GM23338 (cell line): ENCODE data around the gene TRIM24.

ENCODE experiments used
- CREB1 ChIP-seq: fragments of 250-450 bp; sonication (Bioruptor Pico); IDR thresholded peaks from 2 replicates; pipeline ENCODE4 v1.5.0; 2020; ENCODE audit warnings: low read depth, mild to moderate bottlenecking, moderate library complexity
- CTCF ChIP-seq, 2 experiments: fragments of 200-600 bp in 1 of 2; sonication (generic) in 1 of 2; conservative IDR thresholded peaks; 2 replicates each; pipeline versions ENCODE4 v1.5.1 to v1.6.1; 2016 to 2017; ENCODE audit warnings: antibody characterized with exemption in 2 of 2, low read depth in 2 of 2, mild to moderate bottlenecking in 2 of 2, moderate library complexity in 1 of 2
- ETS1 ChIP-seq: IDR thresholded peaks from 2 replicates; pipeline ENCODE4 v1.6.1; 2016; ENCODE audit warnings: antibody characterized with exemption
- EZH2 ChIP-seq: fragments of 200-600 bp; sonication (generic); IDR thresholded peaks from one replicate; pipeline ENCODE4 v1.8.0; 2017; ENCODE audit warnings: antibody characterized with exemption, mild to moderate bottlenecking, low read depth; ENCODE audit not compliant: unreplicated experiment
- EZH2phosphoT487 ChIP-seq: fragments of 200-600 bp; sonication (generic); IDR thresholded peaks from one replicate; pipeline ENCODE4 v1.8.1; 2018; ENCODE audit warnings: antibody characterized with exemption; ENCODE audit not compliant: unreplicated experiment
- JUNB ChIP-seq: IDR thresholded peaks from one replicate; pipeline ENCODE4 v1.6.1; 2016; ENCODE audit warnings: antibody characterized with exemption; ENCODE audit not compliant: unreplicated experiment
- NANOG ChIP-seq: IDR thresholded peaks from 2 replicates; pipeline ENCODE4 v1.6.1; 2016; ENCODE audit warnings: antibody characterized with exemption, borderline replicate concordance
- POLR2AphosphoS5 ChIP-seq: IDR thresholded peaks from 2 replicates; pipeline ENCODE4 v1.6.1; 2016; ENCODE audit warnings: antibody characterized with exemption, low read depth
- REST ChIP-seq: IDR thresholded peaks from one replicate; pipeline ENCODE4 v1.6.1; 2018; ENCODE audit warnings: antibody characterized with exemption; ENCODE audit not compliant: unreplicated experiment
- ZNF114 ChIP-seq: fragments of 250-450 bp; sonication (Bioruptor Pico); IDR thresholded peaks from 2 replicates; pipeline ENCODE4 v1.5.0; 2020; ENCODE audit warnings: mild to moderate bottlenecking, moderate library complexity
- ZNF331 ChIP-seq: fragments of 250-450 bp; sonication (Bioruptor Pico); IDR thresholded peaks from 2 replicates; pipeline ENCODE4 v1.5.0; 2020; ENCODE audit warnings: low read depth, mild to moderate bottlenecking, moderate library complexity

- TF ChIP-seq EZH2 (no peak), CTCF (conservative IDR thresholded peaks at IDR 0.05; ENCODE audit: low read depth in 2 of 2) (no peak), REST (no peak), EZH2phosphoT487 (no peak), POLR2AphosphoS5 (no peak), ETS1 (no peak), ZNF114 (CRISPR knock-in tag) (no peak), CREB1 (CRISPR knock-in tag) (no peak), ZNF331 (CRISPR knock-in tag) (no peak), JUNB (no peak), NANOG (no peak)
These were observed 105.5 kb downstream of the TRIM24 start for GRCh38 chr7:138565451-138566114.
